Sigmoid colon (tissue), 7 donors: Measurements from ENCODE around the gene IL9. TPM values are rescaled to one million over a fixed set of nuclear protein-coding genes. Genes with fewer than 3 reads are reported as not detected.

Source experiments
- DNase-seq: peaks from one replicate; pipeline ENCODE4 v3.0.0-alpha.2; 2019
- H3K27ac ChIP-seq, 4 donors: fragments of 200-600 bp; sonication (generic); one replicate each; pipeline ENCODE4 v1.5.1; 2016 to 2019; ENCODE audit warnings: mild to moderate bottlenecking in 1 of 4
- H3K27me3 ChIP-seq, 3 donors: fragments of 200-600 bp; sonication (generic); one replicate each; pipeline ENCODE4 v1.5.1; 2019; ENCODE audit warnings: mild to moderate bottlenecking in 1 of 3
- H3K36me3 ChIP-seq, 4 donors: fragments of 200-600 bp; sonication (generic); one replicate each; pipeline ENCODE4 v1.5.1; 2016 to 2019
- H3K4me1 ChIP-seq, 4 donors: fragments of 200-600 bp; sonication (generic); one replicate each; pipeline ENCODE4 v1.5.1; 2017 to 2019
- H3K4me3 ChIP-seq, 4 donors: fragments of 200-600 bp; sonication (generic); one replicate each; pipeline ENCODE4 v1.5.1; 2017 to 2019; ENCODE audit warnings: mild to moderate bottlenecking in 2 of 4, moderate library complexity in 1 of 4
- H3K9me3 ChIP-seq, 4 donors: fragments of 200-600 bp in 3 of 4; sonication (generic) in 3 of 4; one replicate each; pipeline versions ENCODE4 v1.5.1 to v1.6.1; 2013 to 2019
- CTCF ChIP-seq, 4 experiments: fragments of 450-650 bp in 3 of 4; fragments of 200-600 bp in 1 of 4; IDR thresholded peaks; one replicate each; pipeline ENCODE4 v1.5.1; 2016 to 2019; ENCODE audit warnings: antibody characterized with exemption in 4 of 4, mild to moderate bottlenecking in 3 of 4, moderate library complexity in 2 of 4
- EP300 ChIP-seq, 4 donors: sonication (generic); formaldehyde crosslinking; IDR thresholded peaks; one replicate each; pipeline ENCODE4 v1.6.1; 2017; ENCODE audit warnings: antibody characterized with exemption in 4 of 4
- POLR2A ChIP-seq, 2 donors: fragments of 450-650 bp; IDR thresholded peaks; one replicate each; pipeline ENCODE4 v1.6.1; 2016; ENCODE audit warnings: antibody characterized with exemption in 2 of 2, mild to moderate bottlenecking in 2 of 2, moderate library complexity in 2 of 2
- POLR2AphosphoS5 ChIP-seq, 4 donors: sonication (generic); formaldehyde crosslinking; IDR thresholded peaks; one replicate each; pipeline ENCODE4 v1.6.1; 2017; ENCODE audit warnings: antibody characterized with exemption in 4 of 4
- WGBS, 2 donors: extraction: QIAGEN DNeasy Blood & Tissue Kit; methylation state at CpG; one replicate each; pipeline ENCODE4 v1.1.7; 2013; 5-methylcytosine and 5-hydroxymethylcytosine counted together
- intact Hi-C: fragments of 100-400 bp; cut with DNase I; formaldehyde crosslinking; loops from one replicate; pipeline ENCODE4 v1.15.1; 2023
- polyA plus RNA-seq, 3 donors: library from polyadenylated mRNA; stranded (reverse); fragments of 200-250 nt; gene quantifications; one replicate each; pipeline ENCODE4 v1.2.3, GENCODE V29; 2013
- total RNA-seq, 4 donors: library from RNA; depleted of rRNA; stranded (reverse); fragments of >200 nt; gene quantifications; one replicate each; pipeline ENCODE4 v1.1.0, GENCODE V29; 2016
- donor health status: healthy with polysubstance abuse.
- donor health status: Bipolar disorder and iron deficiency.
- donor health status: healthy.

IL9 gene
- total and polyA plus RNA-seq, 7 donors = not detected

- no peaks in the 10 kb centered on the region for H3K9me3 ChIP-seq
- 69 to 84% methylated on average over 2 of the region's 2 CpGs for WGBS, 2 donors
- DNase-seq = no peak
- no peak overlapping the region for H3K27ac ChIP-seq
- intact Hi-C loops = no loop called here
- H3K4me1 ChIP-seq = peaks cover 0 to 6% (median 0%) of the 10 kb centered on the region in 4 donors
- H3K4me3 ChIP-seq = no peak overlapping the region
- TF ChIP-seq POLR2AphosphoS5 (IDR thresholded peaks at IDR 0.05) = no peak
- TF ChIP-seq EP300 (IDR thresholded peaks at IDR 0.05) = no peak
- TF ChIP-seq POLR2A (IDR thresholded peaks at IDR 0.05) = no peak
- no peak for TF ChIP-seq CTCF (IDR thresholded peaks at IDR 0.05)
- H3K36me3 ChIP-seq = no peaks in the 10 kb centered on the region
- H3K27me3 ChIP-seq = no peaks in the 10 kb centered on the region
Measured at GRCh38 chr5:135891268-135891667, 4.4 kb downstream of the IL9 start.

DNA sequence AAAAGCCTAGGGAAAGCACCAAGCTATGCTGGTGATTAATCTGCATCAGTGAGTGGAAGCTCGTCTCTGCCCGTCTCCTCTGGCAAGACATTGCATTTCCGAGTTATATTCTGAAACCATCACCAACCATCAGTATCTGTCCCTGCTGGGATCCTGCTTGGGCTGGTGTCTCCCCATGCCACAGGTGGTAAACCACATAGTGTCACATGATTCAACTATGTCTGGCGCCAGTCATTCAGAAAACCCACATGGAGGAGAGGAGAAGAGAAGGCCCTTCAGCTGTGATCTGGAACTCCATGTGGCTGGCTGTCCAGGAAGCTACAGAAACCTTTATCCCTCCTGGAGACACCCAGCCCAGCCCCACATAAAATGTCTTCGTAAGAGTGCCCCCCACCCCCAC, 4.8 kb downstream of the IL9 start:
- 61 to 85% methylated on average over 5 of the region's 5 CpGs for WGBS, 2 donors
- Histone ChIP-seq H3K27me3 (no peaks in the 10 kb centered on the region), H3K27ac (no peak overlapping the region), H3K4me3 (no peak overlapping the region), H3K36me3 (no peaks in the 10 kb centered on the region), H3K9me3 (no peaks in the 10 kb centered on the region), H3K4me1 (peaks cover 0 to 6% (median 0%) of the 10 kb centered on the region in 4 donors)
- intact Hi-C loops = no loop called here
- no peak for TF ChIP-seq EP300 (IDR thresholded peaks at IDR 0.05)
- no peak for TF ChIP-seq CTCF (IDR thresholded peaks at IDR 0.05)
- TF ChIP-seq POLR2A (IDR thresholded peaks at IDR 0.05) = no peak
- TF ChIP-seq POLR2AphosphoS5 (IDR thresholded peaks at IDR 0.05) = no peak
- DNase-seq = no peak

GRCh38 chr5:135890296-135890695, 5.3 kb downstream of the IL9 start:
- no peak overlapping the region for H3K27ac ChIP-seq
- intact Hi-C loops = no loop called here
- no peak for DNase-seq
- 65% methylated on average over 2 of the region's 2 CpGs for WGBS, 2 donors
- H3K4me1 ChIP-seq = peaks cover 0 to 6% (median 0%) of the 10 kb centered on the region in 4 donors
- no peak for TF ChIP-seq POLR2A (IDR thresholded peaks at IDR 0.05)
- TF ChIP-seq EP300 (IDR thresholded peaks at IDR 0.05) = no peak
- TF ChIP-seq CTCF (IDR thresholded peaks at IDR 0.05) = no peak
- no peak for TF ChIP-seq POLR2AphosphoS5 (IDR thresholded peaks at IDR 0.05)
- H3K4me3 ChIP-seq = no peak overlapping the region
- no peaks in the 10 kb centered on the region for H3K9me3 ChIP-seq
- H3K27me3 ChIP-seq = no peaks in the 10 kb centered on the region
- no peaks in the 10 kb centered on the region for H3K36me3 ChIP-seq

DNA sequence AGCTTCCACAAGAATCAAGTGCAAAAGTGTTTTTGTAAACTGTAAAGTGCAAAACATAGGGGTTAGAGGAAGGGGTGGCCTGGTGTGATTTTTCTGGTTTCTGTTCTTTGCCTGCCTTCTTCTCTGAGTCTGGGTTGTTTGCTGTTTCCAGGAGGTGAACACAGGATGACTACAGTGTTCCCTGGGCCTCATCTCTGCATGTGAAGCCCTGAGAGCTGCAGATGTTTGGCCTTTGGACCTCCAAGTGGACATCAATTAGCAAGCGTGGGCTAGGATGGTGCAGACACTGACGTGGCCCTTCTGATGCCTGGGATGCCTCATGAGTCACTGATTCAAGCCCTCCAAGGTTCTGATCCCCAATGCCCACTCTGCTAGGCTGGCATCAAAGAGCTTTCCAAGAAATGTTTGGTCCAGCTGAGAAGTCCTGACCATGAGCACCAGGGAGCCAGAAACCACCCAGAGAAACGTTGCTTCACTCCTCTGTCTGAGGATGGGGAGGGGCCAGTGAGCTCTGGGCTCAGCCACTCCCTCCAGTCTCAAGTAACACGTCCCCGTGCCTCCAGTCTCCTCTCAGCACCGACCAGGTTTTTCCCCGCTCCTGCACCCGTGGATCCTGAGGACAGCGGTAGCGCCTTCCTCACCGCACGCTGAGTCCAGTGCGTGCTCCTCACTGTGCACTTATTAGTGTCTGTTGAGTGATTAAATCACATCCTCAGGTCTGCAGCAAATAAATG, 7.6 kb downstream of the IL9 start:
- intact Hi-C loops = loop anchor here (1.0 to 5.0 kb wide), 4 partner anchors 54 to 324 kb away; no protein-coding TSS in a partner anchor
- WGBS, 2 donors = 74 to 76% methylated on average over 13 of the region's 13 CpGs
- Histone ChIP-seq H3K9me3 (no peaks in the 10 kb centered on the region), H3K4me3 (no peak overlapping the region), H3K27ac (no peak overlapping the region), H3K4me1 (peaks cover 0 to 6% (median 0%) of the 10 kb centered on the region in 4 donors), H3K27me3 (no peaks in the 10 kb centered on the region), H3K36me3 (no peaks in the 10 kb centered on the region)
- TF ChIP-seq POLR2A (IDR thresholded peaks at IDR 0.05) (no peak), EP300 (IDR thresholded peaks at IDR 0.05) (no peak), CTCF (IDR thresholded peaks at IDR 0.05) (no peak), POLR2AphosphoS5 (IDR thresholded peaks at IDR 0.05) (no peak)
- DNase-seq = no peak
